AG09309 (cell line): Measurements from ENCODE around the gene CDK3.
"Not testable (repeated sequence)": the region's sequence is repeated elsewhere in the genome, so short reads cannot be mapped to it uniquely, and the experiment has no call there.

Experiments
- DNase-seq: peaks from one replicate; pipeline ENCODE4 v3.0.0-alpha.2; 2010; ENCODE audit warnings: low read depth
- H3K4me3 ChIP-seq: 2 replicates; pipeline ENCODE4 v1.5.1; 2011; ENCODE audit warnings: mild to moderate bottlenecking, low read depth, low read length, moderate library complexity; ENCODE audit not compliant: control insufficient read depth
- TF ChIP-seq, protein P1 (sequence below): IDR thresholded peaks from 2 replicates; pipeline ENCODE4 v1.5.1; 2011; ENCODE audit warnings: mild to moderate bottlenecking, low read depth, low read length, inconsistent platforms; ENCODE audit not compliant: insufficient read depth, control insufficient read depth; ENCODE audit errors: missing control alignments

CDK3 gene

DNA sequence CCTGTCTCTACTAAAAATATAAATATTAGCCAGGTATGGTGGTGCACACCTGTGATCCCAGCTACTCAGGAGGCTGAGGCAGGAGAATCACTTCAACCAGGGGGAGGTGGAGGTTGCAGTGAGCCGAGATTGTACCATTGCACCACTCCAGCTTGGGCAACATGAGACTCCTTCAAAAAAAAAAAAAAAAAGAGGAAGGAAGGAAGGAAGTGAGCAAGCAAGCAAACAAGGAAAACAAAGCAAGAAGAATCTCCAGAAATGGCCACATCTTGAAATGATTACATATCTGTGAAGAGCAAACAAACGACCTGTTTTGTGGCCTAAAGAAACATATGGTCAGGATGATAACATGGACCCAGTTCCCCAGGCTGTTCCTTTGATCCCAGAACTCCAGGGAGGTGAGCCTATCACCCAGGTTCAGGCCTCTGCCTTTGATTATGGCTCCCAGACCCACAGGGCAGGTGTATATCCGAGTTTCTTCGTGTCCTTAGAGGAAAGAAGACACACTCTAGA lies 30.6 kb upstream of the CDK3 start:
- no peak overlapping the region for H3K4me3 ChIP-seq
- no peak for DNase-seq
- TF ChIP-seq, protein P1, sequence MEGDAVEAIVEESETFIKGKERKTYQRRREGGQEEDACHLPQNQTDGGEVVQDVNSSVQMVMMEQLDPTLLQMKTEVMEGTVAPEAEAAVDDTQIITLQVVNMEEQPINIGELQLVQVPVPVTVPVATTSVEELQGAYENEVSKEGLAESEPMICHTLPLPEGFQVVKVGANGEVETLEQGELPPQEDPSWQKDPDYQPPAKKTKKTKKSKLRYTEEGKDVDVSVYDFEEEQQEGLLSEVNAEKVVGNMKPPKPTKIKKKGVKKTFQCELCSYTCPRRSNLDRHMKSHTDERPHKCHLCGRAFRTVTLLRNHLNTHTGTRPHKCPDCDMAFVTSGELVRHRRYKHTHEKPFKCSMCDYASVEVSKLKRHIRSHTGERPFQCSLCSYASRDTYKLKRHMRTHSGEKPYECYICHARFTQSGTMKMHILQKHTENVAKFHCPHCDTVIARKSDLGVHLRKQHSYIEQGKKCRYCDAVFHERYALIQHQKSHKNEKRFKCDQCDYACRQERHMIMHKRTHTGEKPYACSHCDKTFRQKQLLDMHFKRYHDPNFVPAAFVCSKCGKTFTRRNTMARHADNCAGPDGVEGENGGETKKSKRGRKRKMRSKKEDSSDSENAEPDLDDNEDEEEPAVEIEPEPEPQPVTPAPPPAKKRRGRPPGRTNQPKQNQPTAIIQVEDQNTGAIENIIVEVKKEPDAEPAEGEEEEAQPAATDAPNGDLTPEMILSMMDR: no peak

DNA sequence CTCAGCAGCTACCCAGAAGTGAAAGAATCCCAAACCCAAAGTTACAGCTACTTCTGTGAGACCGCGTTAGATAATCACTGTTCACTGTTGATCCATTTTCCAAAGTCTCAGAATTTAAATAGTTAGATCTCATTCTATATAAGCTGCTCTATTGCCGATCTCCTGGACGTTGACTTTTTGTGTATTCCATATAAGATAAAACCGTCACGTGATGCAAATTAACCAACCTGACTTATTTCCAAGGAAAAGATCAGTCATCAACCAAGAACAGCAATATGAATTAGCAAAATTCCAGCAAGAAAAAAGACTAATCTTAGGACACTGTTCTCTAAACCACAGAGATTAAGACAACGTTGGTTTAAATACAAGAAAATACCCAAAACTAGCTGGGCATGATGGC lies 30.0 kb upstream of the CDK3 start:
- no peak for DNase-seq
- TF ChIP-seq, protein P1: no peak
- no peak overlapping the region for H3K4me3 ChIP-seq

DNA sequence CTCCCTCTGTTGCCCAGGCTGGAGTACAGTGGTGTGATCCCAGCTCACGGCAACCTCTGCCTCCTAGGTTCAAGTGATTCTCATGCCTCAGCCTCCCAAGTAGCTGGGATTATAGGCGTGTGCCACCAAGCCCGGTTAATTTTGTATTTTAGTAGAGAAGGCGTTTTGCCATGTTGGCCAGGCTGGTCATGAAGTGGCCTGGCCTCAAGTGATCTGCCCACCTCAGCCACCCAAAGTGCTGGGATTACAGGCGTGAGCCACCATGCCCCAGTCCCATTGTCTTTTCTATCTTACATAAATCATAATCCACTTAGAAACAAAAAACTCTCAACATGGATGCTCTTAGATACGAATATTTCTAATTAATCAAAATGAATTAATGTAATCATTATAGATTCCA lies 25.5 kb upstream of the CDK3 start:
- not testable (repeated sequence) for DNase-seq

DNA sequence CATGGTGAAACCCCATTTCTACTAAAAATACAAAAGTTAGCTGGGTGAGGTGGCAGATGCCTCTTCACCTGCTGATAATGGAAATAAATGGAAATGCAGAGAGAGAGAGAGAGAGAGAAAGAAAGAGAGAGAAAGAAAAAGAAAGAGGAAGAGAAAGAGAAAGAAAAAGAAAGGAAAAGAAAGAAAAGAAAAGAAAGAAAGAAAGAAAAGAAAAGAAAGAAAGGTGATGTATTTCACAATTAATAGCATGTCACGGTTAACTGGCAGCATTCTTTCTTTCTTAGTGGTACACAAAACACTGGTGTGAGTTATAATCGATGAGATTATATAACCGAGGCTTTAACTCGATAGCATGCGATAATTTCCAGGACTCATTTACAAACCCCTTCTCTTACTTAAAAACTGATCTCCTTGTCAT lies 24.9 kb upstream of the CDK3 start:
- no peak for DNase-seq
- no peak overlapping the region for H3K4me3 ChIP-seq
- TF ChIP-seq, protein P1: no peak

More for the DNA sequence above, 25.5 kb upstream of the CDK3 start:
- H3K4me3 ChIP-seq: not testable (repeated sequence)

DNA sequence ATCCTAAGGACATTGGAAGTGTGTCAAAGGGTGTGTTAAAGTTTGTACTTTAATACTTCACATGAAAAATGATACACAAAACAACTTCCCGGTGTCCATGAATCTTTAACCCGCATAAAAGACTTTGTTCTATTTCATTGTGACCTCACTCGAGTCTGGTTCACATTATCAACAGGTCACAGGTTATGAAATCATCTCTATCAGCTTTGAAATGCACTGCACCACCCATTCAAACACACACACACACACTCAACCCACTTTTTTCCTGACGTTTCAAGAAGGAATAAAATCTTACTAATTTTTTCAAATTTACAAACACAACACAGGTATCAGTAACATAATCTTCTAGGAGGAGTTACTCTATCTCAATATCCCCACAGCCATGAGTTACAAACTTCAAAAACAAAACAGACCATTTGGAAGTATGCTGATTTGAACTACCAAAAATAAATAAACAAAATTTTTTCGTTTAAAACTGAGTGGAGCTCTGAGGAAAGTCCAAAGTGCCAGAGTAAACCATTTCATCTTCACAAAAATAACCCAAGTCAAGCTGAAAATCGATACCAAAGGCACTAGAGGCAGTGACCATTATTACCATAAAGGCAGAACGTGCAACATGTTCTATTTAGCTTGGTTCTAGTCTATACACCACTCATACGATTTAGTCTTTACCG lies 24.3 kb upstream of the CDK3 start:
- TF ChIP-seq, protein P1: no peak

DNA sequence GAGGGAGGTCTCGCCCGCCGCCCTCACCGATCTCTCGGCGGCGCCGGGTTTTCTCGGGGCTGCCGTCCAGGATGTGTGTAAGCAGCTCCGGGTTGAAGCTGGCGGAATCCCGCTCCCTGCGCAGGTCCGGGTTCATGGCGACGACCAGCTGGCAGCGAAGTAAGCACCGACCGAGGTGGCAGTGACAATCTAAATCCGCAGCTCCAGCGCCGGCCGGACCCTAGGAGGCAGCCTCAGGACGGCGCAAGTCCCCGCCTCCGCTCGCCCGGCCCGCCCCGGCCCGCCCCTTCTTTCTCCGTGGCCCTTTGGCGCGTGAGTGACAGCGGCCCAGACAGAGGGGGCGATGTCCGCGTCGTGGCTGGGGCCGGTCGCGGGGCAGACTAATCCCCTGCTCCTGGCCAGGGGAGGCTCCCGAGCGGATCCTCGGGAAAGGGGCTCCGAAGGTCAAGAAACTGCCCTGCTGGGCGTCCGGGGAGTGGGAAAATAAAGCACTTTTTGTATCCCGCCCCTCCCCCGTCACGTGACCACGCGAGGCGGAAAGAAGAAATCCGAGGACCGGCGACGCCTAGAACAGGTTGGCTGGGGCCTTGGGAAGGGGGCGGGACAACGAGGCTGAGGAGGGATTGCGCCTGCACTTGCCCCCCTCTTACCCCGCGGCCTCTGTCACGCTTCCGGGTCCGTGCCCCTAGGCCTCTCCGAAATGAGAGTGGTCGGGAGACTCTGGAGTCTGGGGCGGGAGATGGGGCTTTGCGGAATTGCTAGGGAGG lies 21.5 kb upstream of the CDK3 start, which contains the start of the genes ACOX1 and TEN1:
TSS of gene ACOX1 (minus strand) at position 229 of the 767 bp plus-strand sequence. CDS start at position 136, 93 bp downstream.
TSS of gene TEN1 (plus strand) at position 303 of the 767 bp plus-strand sequence. CDS start 6,953 bp downstream, outside the sequence.
- H3K4me3 ChIP-seq: peak within 1 kb of the TSS; percentile 84
- peak; percentile 87 for DNase-seq
- TF ChIP-seq, protein P1: no peak

More for the DNA sequence above, 24.3 kb upstream of the CDK3 start:
- no peak overlapping the region for H3K4me3 ChIP-seq
- no peak for DNase-seq
